ENCODE results near the gene FADS1.

DNA sequence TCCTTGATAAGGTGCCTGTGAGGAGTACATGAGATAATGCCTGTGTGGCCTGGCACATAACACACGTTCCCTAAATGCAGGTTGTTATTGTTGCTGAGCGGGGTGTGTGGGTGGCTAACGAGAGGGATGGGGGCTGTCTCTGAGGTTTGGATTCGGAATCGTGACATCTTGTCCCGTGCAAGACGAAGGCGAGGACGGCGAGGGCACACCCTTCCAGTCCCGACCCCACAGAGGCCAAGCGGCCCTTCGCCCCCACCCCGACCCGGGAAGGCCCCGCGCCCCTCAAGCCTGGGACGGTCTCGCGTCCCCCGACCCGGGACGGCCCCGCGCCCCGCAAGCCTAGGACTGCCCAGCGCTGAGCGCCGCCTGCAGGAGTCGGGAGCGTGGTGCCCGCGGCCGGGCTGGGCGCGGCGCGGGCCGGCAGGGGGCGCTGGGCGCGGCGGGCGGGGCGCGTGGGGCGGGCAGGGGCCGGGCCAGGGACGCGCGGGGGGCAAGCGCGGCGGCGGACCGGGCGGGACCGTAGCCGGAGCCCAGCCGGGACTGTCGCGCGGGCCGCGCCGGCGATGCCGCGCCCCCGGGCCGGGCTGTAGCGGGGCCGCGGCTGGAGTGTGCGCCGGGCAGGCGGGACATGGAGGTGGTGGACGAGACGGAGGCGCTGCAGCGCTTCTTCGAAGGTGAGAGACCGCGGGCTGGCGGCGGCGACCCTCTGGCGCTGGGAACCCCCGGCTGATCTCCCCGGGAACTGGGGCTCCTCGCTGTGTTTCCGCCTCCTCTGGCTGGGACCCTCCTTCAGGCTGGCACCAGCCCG lies 64.5 kb downstream of the FADS1 start, which contains the start of gene MYRF:
- TF ChIP-seq, protein P1, sequence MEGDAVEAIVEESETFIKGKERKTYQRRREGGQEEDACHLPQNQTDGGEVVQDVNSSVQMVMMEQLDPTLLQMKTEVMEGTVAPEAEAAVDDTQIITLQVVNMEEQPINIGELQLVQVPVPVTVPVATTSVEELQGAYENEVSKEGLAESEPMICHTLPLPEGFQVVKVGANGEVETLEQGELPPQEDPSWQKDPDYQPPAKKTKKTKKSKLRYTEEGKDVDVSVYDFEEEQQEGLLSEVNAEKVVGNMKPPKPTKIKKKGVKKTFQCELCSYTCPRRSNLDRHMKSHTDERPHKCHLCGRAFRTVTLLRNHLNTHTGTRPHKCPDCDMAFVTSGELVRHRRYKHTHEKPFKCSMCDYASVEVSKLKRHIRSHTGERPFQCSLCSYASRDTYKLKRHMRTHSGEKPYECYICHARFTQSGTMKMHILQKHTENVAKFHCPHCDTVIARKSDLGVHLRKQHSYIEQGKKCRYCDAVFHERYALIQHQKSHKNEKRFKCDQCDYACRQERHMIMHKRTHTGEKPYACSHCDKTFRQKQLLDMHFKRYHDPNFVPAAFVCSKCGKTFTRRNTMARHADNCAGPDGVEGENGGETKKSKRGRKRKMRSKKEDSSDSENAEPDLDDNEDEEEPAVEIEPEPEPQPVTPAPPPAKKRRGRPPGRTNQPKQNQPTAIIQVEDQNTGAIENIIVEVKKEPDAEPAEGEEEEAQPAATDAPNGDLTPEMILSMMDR (optimal IDR thresholded peaks at IDR 0.05 in 1 of 3, IDR thresholded peaks at IDR 0.05 in 1 of 3, conservative IDR thresholded peaks at IDR 0.05 in 1 of 3; ENCODE audit: extremely low read depth in 1 of 3, insufficient read depth in 2 of 3, low read length in 3 of 3) = peak in 2 of 3 experiments; percentile 54 to 73
- TF ChIP-seq EZH2 (IDR thresholded peaks at IDR 0.05; ENCODE audit: low read length) = no peak

Measured in keratinocyte (primary cell).